OCI-LY7 (cell line): ENCODE data around the gene AMPH. TPM values are rescaled to one million over a fixed set of nuclear protein-coding genes. Genes with fewer than 3 reads are reported as not detected.

Experiments used
- BruUV-seq: library from RNA; stranded (reverse); fragments of 400-500 nt; replicated peaks from 2 replicates; lab custom pipeline; 2021; lab: Mats Ljungman, UMichigan
- CTCF ChIA-PET: fragments of 300-600 bp; sonication (Branson Sonifier 250); formaldehyde crosslinking; loops from one replicate; lab custom pipeline; 2022; ENCODE audit warnings: antibody characterized with exemption; ENCODE audit not compliant: unreplicated experiment; lab: Charles Lee
- POLR2A ChIA-PET: fragments of 300-600 bp; sonication (Branson Sonifier 250); formaldehyde crosslinking; loops from one replicate; lab custom pipeline; 2022; ENCODE audit warnings: antibody characterized with exemption; lab: Charles Lee
- DNase-seq: peaks from one replicate; pipeline ENCODE4 v3.0.0-alpha.2; 2015; ENCODE audit warnings: low spot score
- H2AFZ ChIP-seq: fragments of 200-600 bp; sonication (generic), shearing (Covaris generic); 2 replicates; pipeline ENCODE4 v1.6.1; 2014; ENCODE audit warnings: mild to moderate bottlenecking, antibody characterized with exemption, low read length, moderate library complexity
- H3K27ac ChIP-seq: fragments of 200-600 bp; sonication (generic); 2 replicates; pipeline ENCODE4 v1.5.1; 2014; ENCODE audit warnings: mixed run types, low read depth, mild to moderate bottlenecking, moderate library complexity, low read length, inconsistent platforms; ENCODE audit not compliant: poor library complexity, severe bottlenecking
- H3K36me3 ChIP-seq: fragments of 200-600 bp; sonication (generic); 2 replicates; pipeline ENCODE4 v1.6.1; 2014; ENCODE audit warnings: mild to moderate bottlenecking, antibody characterized with exemption, low read length, moderate library complexity, mixed read lengths; ENCODE audit not compliant: insufficient read depth
- H3K4me1 ChIP-seq: fragments of 200-600 bp; sonication (generic); 2 replicates; pipeline ENCODE4 v1.5.1; 2014; ENCODE audit warnings: mild to moderate bottlenecking, low read length; ENCODE audit not compliant: insufficient read depth, poor library complexity, severe bottlenecking
- H3K4me2 ChIP-seq: fragments of 200-600 bp; sonication (generic); 2 replicates; pipeline ENCODE4 v1.6.1; 2014; ENCODE audit warnings: mild to moderate bottlenecking, low read length
- H3K4me3 ChIP-seq: fragments of 200-600 bp; sonication (generic); 2 replicates; pipeline ENCODE4 v1.5.1; 2014; ENCODE audit warnings: mild to moderate bottlenecking, low read depth, low read length; ENCODE audit not compliant: poor library complexity, severe bottlenecking
- H3K79me2 ChIP-seq: fragments of 200-600 bp; sonication (generic); 2 replicates; pipeline ENCODE4 v1.6.1; 2016; ENCODE audit warnings: low read depth, mild to moderate bottlenecking, low read length, moderate library complexity, mixed read lengths; ENCODE audit not compliant: insufficient read depth
- H3K9me2 ChIP-seq: fragments of 200-600 bp; sonication (generic); 2 replicates; pipeline ENCODE4 v1.6.1; 2016; ENCODE audit warnings: mild to moderate bottlenecking, low read length, mixed read lengths; ENCODE audit not compliant: insufficient read depth
- H3K9me3 ChIP-seq: fragments of 200-600 bp; sonication (generic); 2 replicates; pipeline ENCODE4 v1.6.1; 2014; ENCODE audit warnings: mild to moderate bottlenecking, mixed run types, low read length, mixed read lengths
- H4K20me1 ChIP-seq: fragments of 200-600 bp; sonication (generic); 2 replicates; pipeline ENCODE4 v1.6.1; 2014; ENCODE audit warnings: mild to moderate bottlenecking, antibody characterized with exemption, low read length, moderate library complexity, mixed read lengths; ENCODE audit not compliant: insufficient read depth
- EZH2phosphoT487 ChIP-seq: fragments of 200-600 bp; sonication (generic); IDR thresholded peaks from 2 replicates; pipeline ENCODE4 v1.6.1; 2018; ENCODE audit warnings: low read depth, borderline replicate concordance, mild to moderate bottlenecking, mixed run types, antibody characterized with exemption, low read length, moderate library complexity, mixed read lengths
- intact Hi-C: fragments of 100-400 bp; cut with micrococcal nuclease; formaldehyde crosslinking; loops from one replicate; pipeline ENCODE4 v1.10.0; 2022; ENCODE audit not compliant: unreplicated experiment
- total RNA-seq, 2 experiments: library from RNA; depleted of rRNA in 1 of 2; stranded (reverse); fragments of >200 nt in 1 of 2; shearing (Covaris generic) in 1 of 2; gene quantifications; 2 replicates each; pipeline ENCODE4 v1.2.3, GENCODE V29; 2014 to 2022
- TF ChIP-seq, protein P1 (sequence below): fragments of 200-600 bp; sonication (generic); conservative IDR thresholded peaks from 2 replicates; pipeline ENCODE4 v1.5.1; 2014; ENCODE audit warnings: mild to moderate bottlenecking, antibody characterized with exemption, low read length, moderate library complexity, mixed read lengths

The AMPH gene
- total RNA-seq, 2 experiments from 2014 or later = not detected

DNA sequence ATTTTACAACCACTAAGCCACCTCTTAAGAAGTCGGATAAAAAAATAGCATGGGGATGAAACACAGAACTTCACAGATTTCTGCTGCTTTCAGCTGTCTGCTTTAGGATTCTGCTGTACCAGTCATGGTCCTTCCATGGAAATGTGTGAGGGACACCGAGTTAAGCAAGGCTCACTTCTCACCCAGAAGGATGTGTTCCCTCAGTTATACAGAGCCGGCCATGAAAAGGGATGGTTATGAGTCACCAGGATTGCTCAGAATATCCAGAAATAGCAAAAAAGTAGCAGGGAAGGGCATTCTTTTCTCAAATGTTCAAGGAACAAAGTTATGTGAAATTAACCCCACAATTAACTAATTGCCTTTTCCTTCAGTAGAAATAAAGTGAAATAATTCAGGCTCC lies 124.4 kb downstream of the AMPH start:
- Histone ChIP-seq H3K9me2 (no peaks in the 10 kb centered on the region), H3K36me3 (no peaks in the 10 kb centered on the region), H3K79me2 (no peaks in the 10 kb centered on the region), H2AFZ (no peak overlapping the region), H3K4me2 (no peak overlapping the region), H3K9me3 (no peaks in the 10 kb centered on the region), H3K27ac (no peak overlapping the region), H4K20me1 (no peaks in the 10 kb centered on the region), H3K4me1 (no peaks in the 10 kb centered on the region), H3K4me3 (no peak overlapping the region)
- ChIA-PET POLR2A (no interaction called here), CTCF (no interaction called here)
- no peak for DNase-seq
- TF ChIP-seq, protein P1, sequence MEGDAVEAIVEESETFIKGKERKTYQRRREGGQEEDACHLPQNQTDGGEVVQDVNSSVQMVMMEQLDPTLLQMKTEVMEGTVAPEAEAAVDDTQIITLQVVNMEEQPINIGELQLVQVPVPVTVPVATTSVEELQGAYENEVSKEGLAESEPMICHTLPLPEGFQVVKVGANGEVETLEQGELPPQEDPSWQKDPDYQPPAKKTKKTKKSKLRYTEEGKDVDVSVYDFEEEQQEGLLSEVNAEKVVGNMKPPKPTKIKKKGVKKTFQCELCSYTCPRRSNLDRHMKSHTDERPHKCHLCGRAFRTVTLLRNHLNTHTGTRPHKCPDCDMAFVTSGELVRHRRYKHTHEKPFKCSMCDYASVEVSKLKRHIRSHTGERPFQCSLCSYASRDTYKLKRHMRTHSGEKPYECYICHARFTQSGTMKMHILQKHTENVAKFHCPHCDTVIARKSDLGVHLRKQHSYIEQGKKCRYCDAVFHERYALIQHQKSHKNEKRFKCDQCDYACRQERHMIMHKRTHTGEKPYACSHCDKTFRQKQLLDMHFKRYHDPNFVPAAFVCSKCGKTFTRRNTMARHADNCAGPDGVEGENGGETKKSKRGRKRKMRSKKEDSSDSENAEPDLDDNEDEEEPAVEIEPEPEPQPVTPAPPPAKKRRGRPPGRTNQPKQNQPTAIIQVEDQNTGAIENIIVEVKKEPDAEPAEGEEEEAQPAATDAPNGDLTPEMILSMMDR = no peak
- no peak for TF ChIP-seq EZH2phosphoT487
- intact Hi-C loops = no loop called here
- BruUV-seq = no TSS peak

DNA sequence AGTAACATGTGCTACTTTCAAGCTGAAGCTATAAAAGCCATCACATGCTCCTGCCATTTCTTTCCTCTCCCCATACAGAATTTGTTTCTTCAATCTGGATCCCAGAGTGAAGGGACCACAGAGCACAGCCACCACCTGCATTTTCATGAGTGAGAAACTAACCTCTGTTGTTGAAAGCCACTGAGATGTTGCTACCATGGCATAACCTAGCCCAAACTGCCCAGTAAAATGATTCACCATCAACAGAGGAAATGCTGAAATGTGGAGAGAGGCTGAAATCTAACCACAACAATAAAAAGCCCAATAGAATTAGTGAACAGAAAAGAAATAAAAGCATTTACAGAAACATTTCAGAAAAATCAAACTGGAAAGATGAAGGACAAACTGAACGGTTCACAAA lies 125.2 kb downstream of the AMPH start:
- Histone ChIP-seq H3K36me3 (no peaks in the 10 kb centered on the region), H3K4me2 (no peak overlapping the region), H3K9me3 (no peaks in the 10 kb centered on the region), H3K4me1 (no peaks in the 10 kb centered on the region), H2AFZ (no peak overlapping the region), H3K79me2 (no peaks in the 10 kb centered on the region), H4K20me1 (no peaks in the 10 kb centered on the region), H3K27ac (no peak overlapping the region), H3K9me2 (no peaks in the 10 kb centered on the region), H3K4me3 (no peak overlapping the region)
- intact Hi-C loops = no loop called here
- no TSS peak for BruUV-seq
- ChIA-PET CTCF (no interaction called here), POLR2A (no interaction called here)
- no peak for TF ChIP-seq EZH2phosphoT487
- TF ChIP-seq, protein P1 = no peak
- no peak for DNase-seq

DNA sequence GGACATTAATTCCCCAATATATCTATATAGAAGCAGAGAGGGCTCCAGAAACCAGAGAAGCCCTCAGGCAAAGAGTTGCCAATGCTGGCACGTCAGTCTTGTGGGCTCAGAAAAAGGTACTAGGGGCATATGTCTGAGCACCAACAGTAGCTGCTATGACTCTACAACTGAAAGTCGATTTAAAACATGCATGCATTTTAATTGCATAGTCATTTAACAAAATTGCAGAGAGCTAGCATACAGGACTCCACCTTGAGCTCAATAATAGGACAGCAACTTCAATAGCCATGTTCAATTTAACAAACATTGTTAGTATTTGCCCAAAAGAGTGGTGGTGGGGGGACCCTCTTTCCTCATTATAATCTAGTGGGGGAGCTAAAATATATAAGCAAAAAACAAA lies 126.5 kb downstream of the AMPH start:
- TF ChIP-seq, protein P1 = no peak
- TF ChIP-seq EZH2phosphoT487 = no peak
- H3K79me2 ChIP-seq = no peaks in the 10 kb centered on the region
- POLR2A ChIA-PET = interaction anchor here (0.9 kb wide), 1 partner anchor 74 kb away, joined by 3 read pairs; no protein-coding TSS in a partner anchor

More for the DNA sequence above, 126.5 kb downstream of the AMPH start:
- Histone ChIP-seq H3K9me3 (no peaks in the 10 kb centered on the region), H2AFZ (no peak overlapping the region), H3K9me2 (no peaks in the 10 kb centered on the region), H3K4me2 (no peak overlapping the region), H3K36me3 (no peaks in the 10 kb centered on the region), H3K27ac (no peak overlapping the region), H3K4me1 (no peaks in the 10 kb centered on the region), H4K20me1 (no peaks in the 10 kb centered on the region), H3K4me3 (no peak overlapping the region)
- no TSS peak for BruUV-seq
- CTCF ChIA-PET = no interaction called here
- intact Hi-C loops = no loop called here
- DNase-seq = no peak
